Thyroid gland (tissue), 4 donors: ENCODE data around the gene LDLRAD3. TPM values are rescaled to one million over a fixed set of nuclear protein-coding genes. Genes with fewer than 3 reads are reported as not detected.

Source experiments
- DNase-seq, 2 donors: peaks; one replicate each; pipeline ENCODE4 v3.0.0-alpha.2; 2019
- H3K27ac ChIP-seq, 3 donors: fragments of 200-600 bp; sonication (generic); 1 replicate in 2 of 3; 2 replicates in 1 of 3; pipeline ENCODE4 v1.5.1; 2016 to 2019; ENCODE audit warnings: mild to moderate bottlenecking in 1 of 3, moderate library complexity in 1 of 3
- H3K27me3 ChIP-seq: fragments of 200-600 bp; sonication (generic); one replicate; pipeline ENCODE4 v1.5.1; 2019
- H3K36me3 ChIP-seq, 2 donors: fragments of 200-600 bp; sonication (generic); one replicate each; pipeline ENCODE4 v1.5.1; 2016 to 2019
- H3K4me1 ChIP-seq, 2 donors: fragments of 200-600 bp; sonication (generic); one replicate each; pipeline ENCODE4 v1.5.1; 2017 to 2019
- H3K4me3 ChIP-seq, 3 donors: fragments of 200-600 bp; sonication (generic); replicated peaks in 1 of 3; 1 replicate in 2 of 3; 2 replicates in 1 of 3; pipeline ENCODE4 v1.5.1; 2016; ENCODE audit warnings: mild to moderate bottlenecking in 1 of 3
- H3K9me3 ChIP-seq: fragments of 200-600 bp; sonication (generic); one replicate; pipeline ENCODE4 v1.5.1; 2017
- CTCF ChIP-seq, 6 experiments: fragments of 200-600 bp in 3 of 6; fragments of 450-650 bp in 3 of 6; sonication (generic) in 3 of 6; IDR thresholded peaks; one replicate each; pipeline ENCODE4 v1.5.1; 2016 to 2019; ENCODE audit warnings: antibody characterized with exemption in 6 of 6, mild to moderate bottlenecking in 2 of 6, inconsistent platforms in 1 of 6, moderate library complexity in 1 of 6
- POLR2A ChIP-seq, 2 donors: fragments of 450-650 bp; IDR thresholded peaks; one replicate each; pipeline ENCODE4 v1.6.1; 2017; ENCODE audit warnings: antibody characterized with exemption in 2 of 2, mild to moderate bottlenecking in 2 of 2, moderate library complexity in 1 of 2
- WGBS, 2 donors: methylation state at CpG; one replicate each; pipeline ENCODE4 v1.1.5; 2017; 5-methylcytosine and 5-hydroxymethylcytosine counted together
- intact Hi-C: fragments of 100-400 bp; cut with DNase I; formaldehyde crosslinking; loops from one replicate; pipeline ENCODE4 v1.15.1; 2023
- total RNA-seq, 4 donors: library from RNA; depleted of rRNA; stranded (reverse); fragments of >200 nt; gene quantifications; one replicate each; pipeline ENCODE4 v1.2.3, GENCODE V29; 2016

The LDLRAD3 gene
- total RNA-seq, 4 donors from 2014 or later = 3.6 to 9.3 (median 6.2) TPM

- Histone ChIP-seq H3K36me3 (no peaks in the 10 kb centered on the region), H3K4me1 (no peaks in the 10 kb centered on the region), H3K4me3 (no peak overlapping the region), H3K27ac (no peak overlapping the region), H3K27me3 (no peaks in the 10 kb centered on the region), H3K9me3 (no peaks in the 10 kb centered on the region)
- DNase-seq = no peak
- WGBS, 2 donors = 18 to 24% methylated on average over 2 of the region's 2 CpGs
- intact Hi-C loops = no loop called here
- TF ChIP-seq CTCF (IDR thresholded peaks at IDR 0.05) (no peak), POLR2A (IDR thresholded peaks at IDR 0.05) (no peak)
Observed at GRCh38 chr11:36023922-36024321, 80.1 kb downstream of the LDLRAD3 start.

GRCh38 chr11:36024716-36025115, 80.9 kb downstream of the LDLRAD3 start:
- Histone ChIP-seq H3K27me3 (no peaks in the 10 kb centered on the region), H3K36me3 (no peaks in the 10 kb centered on the region), H3K4me3 (no peak overlapping the region), H3K4me1 (no peaks in the 10 kb centered on the region), H3K27ac (no peak overlapping the region), H3K9me3 (no peaks in the 10 kb centered on the region)
- WGBS, 2 donors = 92 to 100% methylated on average over 1 of the region's 1 CpG
- TF ChIP-seq POLR2A (IDR thresholded peaks at IDR 0.05) (no peak), CTCF (IDR thresholded peaks at IDR 0.05) (no peak)
- no peak for DNase-seq
- intact Hi-C loops = no loop called here

GRCh38 chr11:36026315-36026968, 82.6 kb downstream of the LDLRAD3 start:
- 95 to 98% methylated on average over 6 of the region's 6 CpGs for WGBS, 2 donors
- Histone ChIP-seq H3K27ac (no peak overlapping the region), H3K9me3 (no peaks in the 10 kb centered on the region), H3K27me3 (no peaks in the 10 kb centered on the region), H3K4me1 (no peaks in the 10 kb centered on the region), H3K4me3 (no peak overlapping the region), H3K36me3 (no peaks in the 10 kb centered on the region)
- DNase-seq = no peak
- TF ChIP-seq POLR2A (IDR thresholded peaks at IDR 0.05) (no peak), CTCF (IDR thresholded peaks at IDR 0.05) (no peak)
- intact Hi-C loops = no loop called here

GRCh38 chr11:36027731-36028130, 83.9 kb downstream of the LDLRAD3 start:
- no peak for DNase-seq
- H3K4me1 ChIP-seq = no peaks in the 10 kb centered on the region
- H3K27me3 ChIP-seq = no peaks in the 10 kb centered on the region
- intact Hi-C loops = no loop called here
- H3K9me3 ChIP-seq = no peaks in the 10 kb centered on the region
- WGBS, 2 donors = 67 to 75% methylated on average over 4 of the region's 4 CpGs
- TF ChIP-seq CTCF (IDR thresholded peaks at IDR 0.05) (no peak), POLR2A (IDR thresholded peaks at IDR 0.05) (no peak)
- H3K36me3 ChIP-seq = no peaks in the 10 kb centered on the region
- no peak overlapping the region for H3K4me3 ChIP-seq
- no peak overlapping the region for H3K27ac ChIP-seq

GRCh38 chr11:36029616-36030015, 85.8 kb downstream of the LDLRAD3 start:
- H3K4me3 ChIP-seq = no peak overlapping the region
- TF ChIP-seq POLR2A (IDR thresholded peaks at IDR 0.05) (no peak), CTCF (IDR thresholded peaks at IDR 0.05) (no peak)
- no peaks in the 10 kb centered on the region for H3K27me3 ChIP-seq
- H3K36me3 ChIP-seq = no peaks in the 10 kb centered on the region
- no peaks in the 10 kb centered on the region for H3K9me3 ChIP-seq
- DNase-seq = no peak
- intact Hi-C loops = no loop called here
- no peaks in the 10 kb centered on the region for H3K4me1 ChIP-seq
- WGBS, 2 donors = 85 to 87% methylated on average over 4 of the region's 4 CpGs
- no peak overlapping the region for H3K27ac ChIP-seq
